ENCODE data around the gene POLR3A.

Gene POLR3A

GRCh38 chr10:77922566-77923179 lies 106.6 kb downstream of the POLR3A start:
- in situ Hi-C loops (cut with HindIII; ENCODE audit: low sequenced_read_pairs), result no loop called here

GRCh38 chr10:77922055-77922454 lies 107.3 kb downstream of the POLR3A start:
- in situ Hi-C loops (cut with HindIII; ENCODE audit: low sequenced_read_pairs), result no loop called here

- in situ Hi-C loops (cut with HindIII; ENCODE audit: low sequenced_read_pairs), result no loop called here
Measured at GRCh38 chr10:77921395-77921794, 107.9 kb downstream of the POLR3A start.

DNA sequence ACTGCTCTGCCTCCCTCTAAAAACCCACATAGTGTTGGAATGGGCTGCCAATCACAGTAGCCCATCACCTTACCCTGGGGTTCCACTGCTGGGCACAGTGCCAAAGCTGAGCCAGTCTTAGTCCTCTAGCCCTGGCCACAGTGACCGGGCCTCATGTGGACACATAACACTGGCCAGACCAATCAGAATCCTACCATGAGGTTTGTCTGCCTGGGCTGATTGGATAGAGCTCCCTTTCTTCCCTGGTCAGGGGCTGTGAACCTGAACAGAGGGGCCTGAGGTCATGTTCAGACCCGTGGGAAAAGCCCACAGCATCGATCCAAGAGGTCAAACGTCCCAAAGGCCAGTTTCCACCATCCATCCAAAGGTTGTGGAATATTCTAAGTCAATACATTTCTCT lies 108.8 kb downstream of the POLR3A start:
- in situ Hi-C loops (cut with HindIII; ENCODE audit: low sequenced_read_pairs), result no loop called here

DNA sequence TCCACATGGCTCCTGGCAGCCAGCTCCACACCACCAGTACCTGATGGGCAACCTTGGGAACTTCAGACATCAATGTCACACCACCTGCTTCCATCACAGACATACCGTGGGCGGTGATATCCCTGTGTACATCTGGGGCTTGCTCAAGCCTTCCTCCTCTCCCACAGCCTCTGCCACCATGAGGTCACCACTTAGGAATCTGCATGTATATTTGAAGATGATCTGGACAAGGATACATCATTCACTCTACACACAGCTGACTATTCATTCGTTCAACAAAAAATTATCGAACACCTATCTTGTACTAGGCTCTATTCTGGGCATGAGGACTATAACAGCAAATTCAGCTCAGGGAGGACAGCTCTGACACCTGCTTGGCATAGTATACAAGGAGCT lies 109.6 kb downstream of the POLR3A start:
- in situ Hi-C loops (cut with HindIII; ENCODE audit: low sequenced_read_pairs), result no loop called here

Measured in DLD1 (cell line).